ENCODE measurements around the gene TRIM24.
"Not testable (repeated sequence)": the region's sequence is repeated elsewhere in the genome, so short reads cannot be mapped to it uniquely, and the experiment has no call there.

Gene TRIM24

DNA sequence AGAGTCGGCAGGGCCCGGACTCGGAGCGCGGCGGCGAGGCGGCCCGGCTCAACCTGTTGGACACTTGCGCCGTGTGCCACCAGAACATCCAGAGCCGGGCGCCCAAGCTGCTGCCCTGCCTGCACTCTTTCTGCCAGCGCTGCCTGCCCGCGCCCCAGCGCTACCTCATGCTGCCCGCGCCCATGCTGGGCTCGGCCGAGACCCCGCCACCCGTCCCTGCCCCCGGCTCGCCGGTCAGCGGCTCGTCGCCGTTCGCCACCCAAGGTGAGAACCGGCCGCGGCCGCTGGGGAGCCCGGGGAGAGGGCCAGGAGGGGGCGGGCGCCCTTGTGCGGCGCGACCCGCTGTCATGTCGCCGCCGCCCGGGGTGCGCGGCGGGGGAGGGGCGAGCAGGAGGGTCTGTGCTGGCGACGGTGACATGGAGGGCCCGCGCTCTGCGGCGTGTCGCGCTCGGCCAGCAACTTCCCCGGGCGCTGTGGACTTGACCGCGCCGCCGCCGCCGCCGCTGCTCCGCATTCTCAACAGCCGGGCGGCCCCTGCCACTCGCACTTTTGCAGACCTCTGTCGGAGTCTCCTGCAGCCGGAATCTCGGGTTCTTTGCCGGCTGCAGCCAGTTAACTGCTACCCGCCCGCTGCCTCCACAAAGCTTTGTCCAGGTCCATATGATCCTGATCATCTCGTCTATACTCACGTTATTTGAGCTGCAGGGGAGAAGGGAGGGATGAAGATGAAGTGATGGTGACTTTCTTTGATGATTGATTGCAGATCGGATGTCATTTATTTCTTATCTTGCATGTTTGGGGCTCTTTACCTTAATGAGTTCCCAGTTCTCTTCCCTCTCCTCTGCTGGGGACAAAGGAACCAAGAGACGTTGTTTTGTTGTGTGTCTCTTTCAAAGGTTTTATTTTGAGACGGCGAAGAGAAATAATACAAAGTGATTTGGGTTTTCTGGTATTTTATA is 869 bp downstream of the TRIM24 start:
- peak in 1 of 2 donors; percentile 60 for DNase-seq

DNA sequence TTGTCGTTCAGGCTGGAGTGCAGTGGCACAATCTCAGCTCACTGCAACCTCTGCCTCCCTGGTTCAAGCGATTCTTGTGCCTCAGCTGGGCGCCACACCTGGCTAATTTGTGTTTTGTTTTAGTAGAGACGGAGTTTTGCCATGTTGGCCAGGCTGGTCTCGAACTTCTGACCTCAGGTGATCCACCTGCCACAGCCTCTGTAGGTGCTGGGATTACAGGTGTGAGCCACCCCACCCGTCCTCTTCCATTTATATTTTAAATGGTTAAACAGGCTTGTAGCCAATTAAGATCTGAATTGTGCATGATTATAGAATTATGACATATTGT is 3.2 kb downstream of the TRIM24 start:
- not testable (repeated sequence) for DNase-seq

DNA sequence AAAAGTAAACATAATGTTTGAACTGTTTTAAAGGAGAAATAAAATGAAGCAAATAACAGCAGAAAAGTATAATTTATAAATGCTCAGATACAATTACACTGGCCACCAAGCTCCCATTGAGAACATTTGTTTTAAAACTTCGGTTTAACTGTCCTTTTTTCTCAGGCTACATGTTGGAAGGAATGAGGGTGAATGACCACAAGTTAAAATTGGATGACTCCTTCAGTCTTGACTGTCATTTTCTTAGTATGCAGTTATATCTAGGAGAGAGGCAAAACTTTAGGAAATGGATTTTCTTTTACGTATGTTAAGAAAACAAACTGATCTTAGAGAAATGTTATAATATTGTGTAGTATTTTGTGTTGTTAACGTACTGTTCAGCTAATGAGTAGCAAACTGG is 5.0 kb downstream of the TRIM24 start:
- no peak for DNase-seq

DNA sequence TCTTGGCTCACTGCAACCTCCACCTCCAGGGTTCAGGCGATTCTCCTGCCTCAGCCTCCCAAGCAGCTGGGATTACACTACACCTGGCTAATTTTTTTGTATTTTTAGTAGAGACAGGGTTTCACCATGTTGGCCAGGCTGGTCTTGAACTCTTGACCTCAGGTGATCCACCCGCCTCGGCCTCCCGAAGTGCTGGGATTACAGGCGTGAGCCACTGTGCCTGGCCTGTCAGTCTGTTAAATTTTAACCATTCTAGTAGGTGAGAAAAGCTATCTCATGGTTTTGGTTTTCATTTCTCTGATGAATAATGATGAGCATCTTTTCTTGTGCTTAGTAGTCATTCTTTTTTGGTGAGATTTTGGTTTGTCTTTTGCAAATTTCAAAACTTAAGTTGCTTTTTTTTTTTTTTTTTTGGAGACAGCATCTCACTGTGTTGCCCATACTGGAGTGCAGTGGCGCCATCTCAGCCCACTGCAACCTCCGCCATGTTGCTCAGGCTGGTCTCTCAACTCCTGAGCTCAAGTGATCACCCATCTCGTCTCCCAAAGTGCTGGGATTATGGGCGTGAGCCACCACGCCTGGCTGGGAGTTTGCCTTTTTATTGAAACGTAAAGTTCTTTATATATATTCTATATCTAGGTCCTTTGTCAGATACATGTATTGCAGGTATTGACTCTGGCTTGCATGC is 6.2 kb downstream of the TRIM24 start:
- DNase-seq, result not testable (repeated sequence)

DNA sequence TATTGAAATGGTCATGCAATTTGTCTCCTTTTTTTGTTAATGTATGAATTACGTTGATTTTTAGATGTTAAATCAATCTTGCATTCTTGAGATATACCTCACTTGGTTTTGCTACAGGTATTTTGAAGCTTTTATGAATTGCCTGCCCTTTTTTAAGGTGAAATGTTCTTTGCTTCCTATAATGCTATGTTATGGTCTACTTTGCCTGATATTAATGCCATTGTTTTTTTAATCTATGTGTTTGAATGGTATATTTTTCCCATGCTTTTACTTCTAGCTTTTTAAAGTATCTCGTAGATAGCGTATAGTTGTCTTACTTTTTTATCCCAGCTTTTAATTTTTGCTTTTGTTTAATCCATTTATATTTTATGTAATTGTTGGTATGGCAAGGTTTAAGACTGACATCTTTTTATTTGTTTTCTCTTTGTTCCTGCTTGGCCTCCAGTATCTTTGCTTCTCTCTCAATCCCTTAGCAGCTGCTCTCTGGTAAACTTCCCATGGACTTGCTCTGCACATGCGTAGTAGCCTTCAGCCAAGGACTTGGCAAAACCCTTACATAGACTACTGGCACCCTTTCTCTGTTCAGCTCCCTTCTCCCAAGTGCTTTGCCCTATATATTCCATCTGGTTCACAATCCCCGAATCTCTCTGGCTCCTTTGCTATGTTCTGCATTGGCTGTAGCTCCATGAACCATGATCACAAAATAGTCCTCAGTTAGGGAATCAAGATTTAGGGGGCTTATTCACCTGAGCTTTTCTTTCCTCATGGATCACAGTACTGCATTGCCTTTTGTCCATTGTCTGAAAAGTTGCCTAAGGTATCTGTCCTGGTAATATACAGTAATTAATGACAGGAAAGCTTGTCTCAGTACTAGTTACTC is 8.4 kb downstream of the TRIM24 start:
- no peak for DNase-seq

DNA sequence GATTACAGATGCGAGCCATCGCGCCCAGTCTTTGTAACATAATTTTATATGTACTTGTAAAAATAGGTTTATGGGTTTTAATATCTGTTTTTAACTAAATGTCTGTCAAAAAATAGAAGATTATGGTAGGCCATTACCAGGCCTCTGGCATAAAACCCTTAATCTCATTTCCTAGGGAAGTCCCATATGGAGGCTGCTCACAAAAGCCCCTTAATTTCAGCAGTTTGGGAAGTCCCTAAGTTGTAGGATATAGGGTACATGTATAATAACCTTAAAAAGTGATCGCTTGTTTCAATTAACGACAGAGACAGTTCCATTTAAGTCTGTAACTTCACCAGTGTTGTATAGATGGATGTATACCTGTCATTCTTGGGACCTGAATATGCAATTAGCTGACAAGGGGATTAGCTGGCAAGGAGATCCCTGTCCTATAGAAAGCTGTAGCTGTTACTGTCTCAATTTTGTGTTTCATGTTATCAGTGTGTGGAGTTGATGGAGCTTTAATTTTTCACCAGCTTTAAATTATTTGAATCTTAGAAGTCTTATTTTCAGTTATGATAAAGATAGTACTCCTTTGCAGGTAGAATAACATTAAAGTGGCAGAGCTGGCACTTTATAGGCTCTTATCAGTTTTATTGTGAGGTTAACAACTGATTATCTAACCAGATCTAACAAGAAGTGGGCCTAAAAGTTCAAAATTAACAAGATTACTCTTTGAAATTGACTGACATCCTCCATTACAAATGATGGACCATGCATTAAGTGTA is 10.5 kb downstream of the TRIM24 start:
- no peak for DNase-seq

DNA sequence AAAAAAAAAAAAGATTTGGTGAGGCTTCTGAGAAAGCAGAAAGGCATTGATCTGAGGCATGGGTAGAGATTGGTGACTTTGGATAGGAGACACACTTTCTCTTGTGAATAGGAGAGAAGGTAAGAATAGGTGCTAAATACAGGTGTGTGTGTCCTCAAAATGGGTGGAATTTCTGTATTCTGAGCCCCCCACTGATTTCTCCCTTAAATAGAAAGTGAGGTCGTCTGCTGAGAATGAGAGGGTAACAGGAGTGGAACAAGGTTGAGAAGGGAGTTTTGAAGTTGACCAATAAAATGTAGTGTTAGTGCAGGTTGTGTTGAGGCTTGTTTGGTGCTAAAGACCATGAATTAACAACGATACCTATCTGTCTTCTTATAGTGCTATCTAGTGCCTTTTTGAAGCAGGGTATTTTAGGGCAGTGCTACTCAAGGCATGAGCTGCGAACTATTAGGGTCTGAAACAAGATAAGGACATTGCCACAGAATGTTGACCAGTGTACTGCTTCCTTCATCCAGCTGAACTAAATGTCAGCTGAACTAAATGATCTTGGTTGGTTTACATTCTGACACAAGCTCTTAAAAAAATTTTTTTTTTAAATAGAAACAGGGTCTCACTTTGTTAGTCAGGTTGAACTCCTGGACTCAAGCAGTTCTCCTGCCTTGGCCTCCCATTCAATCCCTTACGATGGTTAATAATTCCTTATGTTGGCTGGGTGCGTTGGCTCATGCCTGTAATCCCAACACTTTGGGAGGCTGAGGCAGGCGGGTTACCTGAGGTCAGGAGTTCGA is 12.4 kb downstream of the TRIM24 start:
- DNase-seq, result no peak

DNA sequence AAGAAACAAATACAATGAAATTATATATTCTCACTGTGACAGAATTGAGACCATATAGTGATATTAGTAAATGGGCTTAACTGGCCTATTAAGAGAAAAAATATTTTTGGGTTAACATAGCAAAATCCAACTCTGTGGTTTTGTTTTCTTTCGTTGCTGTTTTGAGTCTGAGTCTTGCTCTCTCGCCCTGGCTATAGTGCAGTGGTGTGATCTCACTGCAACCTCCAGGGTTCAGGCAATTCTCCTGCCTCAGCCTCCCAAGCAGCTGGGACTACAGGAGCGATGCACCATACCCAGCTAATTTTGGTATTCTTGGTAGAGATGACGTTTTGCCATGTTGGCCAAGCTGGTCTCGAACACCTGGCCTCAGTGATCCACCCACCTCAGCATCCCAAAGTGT is 15.3 kb downstream of the TRIM24 start:
- no peak for DNase-seq

DNA sequence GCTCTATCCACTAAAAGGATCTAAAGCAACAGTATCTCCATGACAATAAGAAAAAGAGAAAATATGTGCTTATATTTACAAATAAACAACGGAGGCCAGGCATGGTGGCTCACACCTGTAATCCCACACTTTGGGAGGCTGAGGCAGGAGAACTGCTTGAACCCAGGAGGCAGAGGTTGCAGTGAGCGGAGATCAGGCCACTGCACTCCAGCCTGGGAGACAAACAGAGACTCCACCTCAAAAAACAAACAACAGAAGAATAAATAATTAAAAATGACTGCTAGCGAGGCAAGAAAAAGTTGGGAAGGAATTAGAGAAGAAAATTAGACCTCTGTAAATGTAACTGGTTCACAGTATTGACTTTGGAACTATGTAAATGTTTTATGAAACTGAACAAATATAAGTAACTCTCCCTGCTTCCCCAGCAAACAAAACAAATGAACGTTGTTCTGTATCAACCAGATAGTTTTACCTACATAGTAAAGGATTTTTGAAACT is 17.1 kb downstream of the TRIM24 start:
- DNase-seq, result no peak

DNA sequence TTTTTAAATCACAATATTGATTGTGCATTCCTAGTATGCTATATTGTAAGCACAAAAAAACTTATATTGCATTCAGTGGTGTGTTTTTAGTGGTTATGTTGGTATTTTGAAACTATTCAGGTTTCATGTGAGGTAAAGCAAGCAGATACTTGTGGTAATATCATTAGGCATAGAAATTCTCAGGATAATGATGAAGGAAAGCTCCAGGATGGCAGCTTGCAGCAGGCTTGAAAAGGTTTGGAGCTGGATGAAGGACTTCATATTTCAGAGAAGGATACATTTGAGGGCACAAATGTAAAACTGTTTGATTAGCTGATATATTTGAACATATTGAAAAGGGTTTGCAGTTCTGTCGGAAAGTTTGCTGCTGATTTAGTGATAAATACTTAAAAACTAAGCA is 17.5 kb downstream of the TRIM24 start:
- no peak for DNase-seq

DNA sequence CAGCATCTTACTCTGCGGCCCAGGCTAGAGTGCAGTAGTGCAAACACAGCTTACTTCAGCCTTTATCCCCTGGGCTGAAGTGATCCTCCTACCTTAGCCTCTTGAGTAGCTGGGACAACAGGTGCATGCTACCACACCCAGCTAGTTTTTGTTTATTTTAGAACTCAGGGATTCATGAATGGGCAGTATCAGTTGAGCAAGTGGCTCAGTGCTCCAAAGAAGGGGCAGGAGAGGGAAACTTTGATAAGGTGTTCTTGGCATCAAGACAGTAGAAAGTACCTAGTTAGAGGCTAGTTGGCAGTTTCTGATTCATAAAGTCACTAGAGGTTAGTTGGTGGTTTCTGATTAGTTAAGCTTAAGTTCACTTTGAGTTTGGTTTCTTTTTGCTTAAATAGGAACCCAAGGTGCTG is 18.4 kb downstream of the TRIM24 start:
- no peak for DNase-seq

DNA sequence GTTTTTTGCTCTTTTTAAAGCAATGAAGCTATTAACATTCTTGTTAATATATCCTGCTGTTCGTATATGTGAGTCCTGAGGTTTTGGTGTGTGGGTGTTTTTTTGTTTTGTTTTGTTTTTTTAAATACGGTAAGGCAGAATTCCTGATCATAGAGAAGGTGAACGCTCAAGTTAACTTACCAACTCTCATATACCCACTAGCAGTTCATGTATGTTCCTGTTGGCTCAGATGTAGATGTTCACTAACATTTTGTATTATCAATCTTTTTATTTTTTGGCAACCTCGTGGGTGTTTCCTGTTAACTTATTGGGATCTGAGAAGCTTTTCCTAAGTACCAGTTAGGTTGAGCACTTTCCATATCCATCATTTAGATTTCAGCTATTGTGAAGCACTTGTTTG is 20.5 kb downstream of the TRIM24 start:
- DNase-seq, result no peak

DNA sequence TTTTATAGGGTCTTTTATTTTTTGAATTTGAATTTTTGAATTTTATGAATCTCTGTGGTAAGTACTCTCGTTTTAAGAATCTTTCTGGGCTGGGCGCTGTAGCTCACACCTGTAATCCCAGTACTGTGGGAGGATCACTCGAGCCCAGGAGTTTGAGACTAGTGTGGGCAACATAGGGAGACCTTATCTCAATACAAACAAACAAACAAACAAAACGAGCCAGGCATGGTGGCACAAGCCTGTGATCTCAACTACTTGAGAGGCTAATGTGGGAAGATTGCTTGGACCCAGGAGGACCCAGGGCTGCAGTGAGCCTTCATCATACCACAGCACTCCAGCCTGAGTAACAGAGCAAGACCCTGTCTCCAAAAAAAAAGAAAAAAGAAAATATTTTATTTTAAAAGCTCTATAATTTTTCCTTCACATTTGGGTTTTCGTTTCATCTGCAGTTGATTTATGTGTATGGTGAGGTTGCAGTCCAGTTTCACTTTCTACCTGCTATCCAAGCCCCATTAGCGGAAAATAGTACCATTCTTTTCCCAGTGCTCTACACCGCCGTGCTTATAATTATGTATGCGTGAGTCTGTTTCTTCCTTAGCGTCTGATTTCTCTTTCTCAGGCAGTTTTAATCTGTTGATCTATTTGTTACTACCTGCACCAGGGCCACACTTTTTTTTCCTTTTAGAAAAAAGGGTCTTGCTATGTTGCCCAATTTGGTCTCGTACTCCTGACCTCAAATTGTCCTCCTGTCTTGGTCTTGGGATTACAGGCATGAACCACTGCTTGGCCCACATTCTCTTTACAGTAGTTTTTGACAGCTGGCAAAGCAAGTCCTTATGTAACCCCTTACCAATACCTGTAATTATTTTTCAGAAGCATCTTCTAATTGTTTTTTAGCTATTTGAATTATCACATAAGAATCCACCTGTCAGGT is 21.7 kb downstream of the TRIM24 start:
- no peak for DNase-seq

DNA sequence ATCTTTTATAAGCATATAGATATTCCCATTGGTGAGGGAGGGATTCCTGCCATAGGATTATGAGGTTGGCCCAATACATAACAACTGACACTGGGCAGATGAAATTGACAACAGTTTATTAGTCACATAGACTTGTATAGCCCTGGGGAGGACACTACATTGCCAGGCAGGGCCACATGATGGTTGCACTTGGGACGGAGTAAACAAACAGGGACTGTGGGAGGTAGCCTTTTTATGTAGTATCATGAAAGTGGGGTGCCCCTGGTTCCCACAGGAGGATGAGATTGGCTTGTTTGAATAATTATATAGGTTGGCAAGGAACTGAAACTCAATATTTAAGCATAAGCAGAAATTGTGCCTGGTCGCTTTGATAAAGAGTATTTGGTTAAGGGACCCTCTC is 23.5 kb downstream of the TRIM24 start:
- DNase-seq, result no peak

DNA sequence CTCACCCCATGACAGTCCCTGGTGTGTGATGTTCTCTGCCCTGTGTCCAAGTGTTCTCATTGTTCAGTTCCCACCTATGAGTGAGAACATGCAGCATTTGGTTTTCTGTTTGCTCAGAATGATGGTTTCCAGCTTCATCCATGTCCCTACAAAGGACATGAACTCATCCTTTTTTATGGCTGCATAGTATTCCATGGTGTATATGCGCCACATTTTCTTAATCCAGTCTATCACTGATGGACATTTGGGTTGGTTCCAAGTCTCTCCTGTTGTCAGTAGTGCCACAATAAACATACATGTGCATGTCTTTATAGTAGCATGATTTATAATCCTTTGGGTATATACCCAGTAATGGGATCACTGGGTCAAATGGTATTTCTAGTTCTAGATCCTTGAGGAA is 25.4 kb downstream of the TRIM24 start:
- not testable (repeated sequence) for DNase-seq

DNA sequence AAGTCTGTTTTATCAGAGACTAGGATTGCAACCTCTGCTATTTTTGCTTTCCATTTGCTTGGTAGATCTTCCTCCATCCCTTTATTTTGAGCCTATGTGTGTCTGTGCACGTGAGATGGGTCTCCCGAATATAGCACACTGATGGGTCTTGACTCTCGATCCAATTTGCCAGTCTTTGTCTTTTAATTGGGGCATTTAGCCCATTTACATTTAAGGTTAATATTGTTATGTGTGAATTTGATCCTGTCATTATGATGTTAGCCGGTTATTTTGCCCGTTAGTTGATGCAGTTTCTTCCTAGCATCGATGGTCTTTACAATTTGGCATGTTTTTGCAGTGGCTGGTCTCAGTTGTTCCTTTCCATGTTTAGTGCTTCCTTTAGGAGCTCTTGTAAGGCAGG is 29.1 kb downstream of the TRIM24 start:
- DNase-seq, result not testable (repeated sequence)

DNA sequence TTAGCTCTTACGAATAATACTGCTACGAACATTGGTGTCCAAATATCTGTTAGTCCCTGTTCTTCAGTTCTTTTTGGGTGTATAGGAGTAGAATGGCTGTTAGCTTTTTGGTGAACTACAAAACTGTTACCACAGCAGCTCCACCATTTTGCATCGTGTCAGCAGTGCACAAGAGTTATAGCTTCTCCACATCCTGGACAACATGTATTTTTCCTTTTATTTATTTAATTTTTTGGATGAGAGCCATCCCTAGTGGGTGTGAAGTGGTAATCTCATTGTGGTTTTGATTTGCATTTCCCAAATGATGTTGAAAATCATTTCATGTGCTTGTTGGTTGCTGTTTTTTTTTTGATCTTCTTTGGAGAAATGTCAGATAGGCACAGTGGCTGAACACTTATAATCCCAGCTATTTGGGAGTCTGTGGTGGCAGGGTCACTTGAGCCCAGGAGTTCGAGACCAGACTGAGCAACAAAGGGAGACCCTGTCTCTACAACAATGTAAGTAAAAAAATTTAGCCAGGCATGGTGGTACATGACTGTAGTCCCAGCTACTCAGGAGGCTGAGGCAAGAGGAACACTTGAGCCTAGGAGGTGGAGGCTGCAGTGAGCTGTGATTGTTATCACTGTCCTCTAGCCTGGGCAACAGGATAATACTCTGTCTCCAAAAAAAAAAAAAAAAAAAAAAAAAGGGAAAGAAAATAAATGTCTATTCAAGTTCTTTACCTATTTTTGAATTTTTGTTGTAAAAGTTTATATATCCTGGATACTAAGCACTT is 31.7 kb downstream of the TRIM24 start:
- DNase-seq, result no peak

DNA sequence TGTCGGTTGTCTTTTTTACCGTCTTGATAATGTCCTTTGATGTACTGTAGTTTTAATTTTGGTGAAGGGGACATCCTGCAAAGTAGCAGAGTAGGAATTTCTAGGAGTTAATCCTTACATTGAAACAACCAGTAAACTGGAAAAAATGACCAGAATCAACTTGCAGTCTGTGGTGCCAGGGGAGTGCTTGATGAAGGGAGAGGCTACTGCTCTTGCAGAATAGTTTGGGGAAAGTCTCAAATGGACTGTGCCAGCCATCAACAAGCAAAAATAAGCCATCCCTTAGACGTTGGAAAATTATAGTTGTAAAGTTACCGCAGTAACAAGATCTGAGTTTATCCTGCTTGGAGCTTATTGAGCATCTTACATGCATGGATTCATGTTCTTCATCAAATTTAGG is 32.4 kb downstream of the TRIM24 start:
- DNase-seq, result no peak

DNA sequence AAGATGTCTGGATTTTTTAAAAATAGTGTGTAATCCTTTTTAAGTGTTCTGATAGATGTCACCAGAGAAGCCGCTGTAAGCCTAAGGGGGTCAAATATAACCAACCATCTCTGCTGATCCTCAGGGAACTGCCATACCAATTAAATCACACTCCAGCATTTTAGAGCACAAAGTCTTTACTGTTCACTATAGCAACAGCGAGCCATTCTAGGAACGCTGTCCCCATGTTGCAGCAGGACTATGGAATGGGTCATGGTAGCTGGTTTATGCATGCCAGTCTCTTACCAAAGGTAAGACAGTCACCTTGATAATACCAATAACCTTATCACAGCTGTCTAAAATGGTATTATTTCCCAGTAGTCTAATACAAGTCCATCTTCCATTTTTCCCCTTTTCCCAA is 33.5 kb downstream of the TRIM24 start:
- no peak for DNase-seq

DNA sequence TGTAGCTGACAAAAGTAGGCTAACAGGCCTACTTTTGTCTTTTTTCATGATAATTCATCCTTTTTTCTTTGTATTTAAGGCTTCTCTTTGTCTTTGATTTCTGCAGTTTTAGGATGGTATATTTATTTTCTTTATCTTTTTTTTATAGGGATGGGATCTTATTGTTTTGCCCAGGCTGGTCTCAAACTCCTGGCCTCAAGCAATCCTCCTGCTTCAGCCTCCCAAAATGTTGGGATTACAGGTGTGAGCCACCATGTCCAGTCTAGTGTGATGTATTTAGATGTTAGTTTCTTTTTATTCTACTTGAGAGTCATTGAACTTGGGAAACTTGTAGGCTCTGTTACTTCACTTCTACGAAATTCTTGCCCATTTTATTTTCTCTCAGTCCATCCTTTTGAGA is 35.4 kb downstream of the TRIM24 start:
- DNase-seq, result no peak
